Tibial nerve (tissue), 4 donors: Measurements from ENCODE around the gene SLC44A3.

Experiments
- EP300 ChIP-seq, 2 donors: sonication (generic); formaldehyde crosslinking; IDR thresholded peaks; one replicate each; pipeline ENCODE4 v1.6.1; 2017; ENCODE audit warnings: antibody characterized with exemption in 2 of 2, mild to moderate bottlenecking in 1 of 2
- TF ChIP-seq, protein P1 (sequence below), 5 experiments: fragments of 200-600 bp in 3 of 5; fragments of 450-650 bp in 2 of 5; sonication (generic) in 3 of 5; IDR thresholded peaks; one replicate each; pipeline ENCODE4 v1.5.1; 2016 to 2019; ENCODE audit warnings: antibody characterized with exemption in 5 of 5, mild to moderate bottlenecking in 3 of 5, moderate library complexity in 2 of 5

GRCh38 chr1:94846308-94846707 is 26.2 kb downstream of the SLC44A3 start:
- TF ChIP-seq, protein P1, sequence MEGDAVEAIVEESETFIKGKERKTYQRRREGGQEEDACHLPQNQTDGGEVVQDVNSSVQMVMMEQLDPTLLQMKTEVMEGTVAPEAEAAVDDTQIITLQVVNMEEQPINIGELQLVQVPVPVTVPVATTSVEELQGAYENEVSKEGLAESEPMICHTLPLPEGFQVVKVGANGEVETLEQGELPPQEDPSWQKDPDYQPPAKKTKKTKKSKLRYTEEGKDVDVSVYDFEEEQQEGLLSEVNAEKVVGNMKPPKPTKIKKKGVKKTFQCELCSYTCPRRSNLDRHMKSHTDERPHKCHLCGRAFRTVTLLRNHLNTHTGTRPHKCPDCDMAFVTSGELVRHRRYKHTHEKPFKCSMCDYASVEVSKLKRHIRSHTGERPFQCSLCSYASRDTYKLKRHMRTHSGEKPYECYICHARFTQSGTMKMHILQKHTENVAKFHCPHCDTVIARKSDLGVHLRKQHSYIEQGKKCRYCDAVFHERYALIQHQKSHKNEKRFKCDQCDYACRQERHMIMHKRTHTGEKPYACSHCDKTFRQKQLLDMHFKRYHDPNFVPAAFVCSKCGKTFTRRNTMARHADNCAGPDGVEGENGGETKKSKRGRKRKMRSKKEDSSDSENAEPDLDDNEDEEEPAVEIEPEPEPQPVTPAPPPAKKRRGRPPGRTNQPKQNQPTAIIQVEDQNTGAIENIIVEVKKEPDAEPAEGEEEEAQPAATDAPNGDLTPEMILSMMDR (IDR thresholded peaks at IDR 0.05), result no peak
- TF ChIP-seq EP300 (IDR thresholded peaks at IDR 0.05), result no peak
